Measurements from ENCODE around the gene RALGPS1.

DNA sequence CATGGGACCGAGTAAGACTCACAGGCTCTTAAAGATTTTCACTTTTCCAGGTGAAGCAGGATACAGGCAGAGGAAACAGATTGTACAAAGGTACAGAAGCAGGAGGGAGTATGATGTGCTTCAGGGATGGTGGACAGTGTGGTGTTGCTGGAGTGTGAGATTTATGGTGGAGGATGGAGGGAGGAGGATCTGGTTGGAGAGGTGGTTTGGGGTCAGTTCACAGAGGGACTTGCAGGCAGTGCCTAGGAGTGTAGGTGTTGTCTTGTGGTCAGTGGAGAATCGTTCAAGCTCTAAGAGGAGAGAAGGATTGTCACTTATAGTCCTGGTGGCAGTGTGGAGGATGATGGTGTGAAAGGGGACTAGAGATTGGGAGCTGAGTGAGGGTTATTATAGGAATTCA is 11.8 kb downstream of the RALGPS1 start:
- TF ChIP-seq CTCF (IDR thresholded peaks at IDR 0.05) (no peak), POLR2A (IDR thresholded peaks at IDR 0.05) (no peak)

Measured in lower leg skin (tissue), 3 donors.